CD4-positive, alpha-beta T cell (primary cell): ENCODE results near the gene ZNF367. TPM values are rescaled to one million over a fixed set of nuclear protein-coding genes. Genes with fewer than 3 reads are reported as not detected.

ENCODE experiments used
- ATAC-seq: fragments of 200-7000 bp; cut with Tn5 transposase; one replicate; pipeline ENCODE4 v1.10.0; 2022; ENCODE audit warnings: mild to moderate bottlenecking; ENCODE audit not compliant: poor library complexity
- CTCF ChIA-PET: fragments of 350-600 bp; sonication (Branson Sonifier 250); formaldehyde crosslinking; loops from one replicate; lab custom pipeline; 2021; ENCODE audit warnings: antibody characterized with exemption, inconsistent platforms; lab: Charles Lee
- POLR2A ChIA-PET: fragments of 350-600 bp; sonication (Branson Sonifier 250); formaldehyde crosslinking; loops from one replicate; lab custom pipeline; 2021; ENCODE audit warnings: antibody characterized with exemption, inconsistent platforms; lab: Charles Lee
- DNase-seq, 14 experiments: peaks; one replicate each; pipeline ENCODE4 v3.0.0-alpha.2; 2013 to 2020; ENCODE audit warnings: mixed read lengths in 2 of 14
- H3K27ac ChIP-seq, 2 donors: one replicate each; pipeline versions ENCODE4 v1.5.1 to v1.7.0; 2013; ENCODE audit warnings: low read length in 2 of 2, low read depth in 1 of 2, mild to moderate bottlenecking in 1 of 2
- H3K27me3 ChIP-seq, 2 experiments: 1 replicate in 1 of 2; 2 replicates in 1 of 2; pipeline versions ENCODE4 v1.6.1 to v1.7.0; 2013; ENCODE audit warnings: low read length in 2 of 2, control low read depth in 1 of 2, mild to moderate bottlenecking in 1 of 2, moderate library complexity in 1 of 2; ENCODE audit not compliant: insufficient read depth in 2 of 2, control insufficient read depth in 1 of 2
- H3K36me3 ChIP-seq: one replicate; pipeline ENCODE4 v1.6.1; 2013; ENCODE audit warnings: low read length, control low read depth; ENCODE audit not compliant: insufficient read depth
- H3K4me1 ChIP-seq: one replicate; pipeline ENCODE4 v1.6.1; 2013; ENCODE audit warnings: low read length, control low read depth; ENCODE audit not compliant: insufficient read depth
- H3K4me3 ChIP-seq: one replicate; pipeline ENCODE4 v1.5.1; 2013; ENCODE audit warnings: mild to moderate bottlenecking, low read length, moderate library complexity
- H3K9me3 ChIP-seq, 2 experiments: 1 replicate in 1 of 2; 2 replicates in 1 of 2; pipeline versions ENCODE4 v1.6.1 to v1.7.0; 2013; ENCODE audit warnings: low read length in 2 of 2, mild to moderate bottlenecking in 2 of 2, control low read depth in 1 of 2, moderate library complexity in 1 of 2; ENCODE audit not compliant: control insufficient read depth in 1 of 2, insufficient read depth in 1 of 2
- H3K27ac Mint-ChIP-seq: one replicate; pipeline ENCODE4 v1.8.0; 2020; ENCODE audit warnings: mixed read lengths
- H3K27me3 Mint-ChIP-seq: one replicate; pipeline ENCODE4 v1.8.0; 2021; ENCODE audit warnings: mixed read lengths
- H3K36me3 Mint-ChIP-seq: one replicate; pipeline ENCODE4 v1.8.0; 2021; ENCODE audit warnings: low read depth, mixed read lengths
- H3K4me1 Mint-ChIP-seq: one replicate; pipeline ENCODE4 v1.8.0; 2021; ENCODE audit warnings: low read depth, mixed read lengths
- H3K4me3 Mint-ChIP-seq: one replicate; pipeline ENCODE4 v1.8.0; 2020; ENCODE audit warnings: mild to moderate bottlenecking, mixed read lengths
- H3K9me3 Mint-ChIP-seq: one replicate; pipeline ENCODE4 v1.8.0; 2020; ENCODE audit warnings: mixed read lengths
- intact Hi-C, 2 experiments: fragments of 100-400 bp; cut with DNase I in 1 of 2; cut with micrococcal nuclease in 1 of 2; formaldehyde crosslinking; loops; one replicate each; pipeline versions ENCODE4 v1.15.1 to v1.9.0; 2023 to 2025; cut with DNase I, micrococcal nuclease
- total RNA-seq, 174 experiments: library from RNA in 2 of 174; stranded (reverse) in 2 of 174; gene quantifications; one replicate each; pipeline ENCODE4 v1.2.3 and lab custom pipeline; 2021 to 2026
- TF ChIP-seq, protein P1 (sequence below): fragments of 200-600 bp; IDR thresholded peaks from one replicate; pipeline ENCODE4 v1.8.0; 2022; ENCODE audit warnings: antibody characterized with exemption, mild to moderate bottlenecking

ZNF367 gene
- total RNA-seq, 2 experiments from 2014 or later: 6.5 to 6.7 TPM

DNA sequence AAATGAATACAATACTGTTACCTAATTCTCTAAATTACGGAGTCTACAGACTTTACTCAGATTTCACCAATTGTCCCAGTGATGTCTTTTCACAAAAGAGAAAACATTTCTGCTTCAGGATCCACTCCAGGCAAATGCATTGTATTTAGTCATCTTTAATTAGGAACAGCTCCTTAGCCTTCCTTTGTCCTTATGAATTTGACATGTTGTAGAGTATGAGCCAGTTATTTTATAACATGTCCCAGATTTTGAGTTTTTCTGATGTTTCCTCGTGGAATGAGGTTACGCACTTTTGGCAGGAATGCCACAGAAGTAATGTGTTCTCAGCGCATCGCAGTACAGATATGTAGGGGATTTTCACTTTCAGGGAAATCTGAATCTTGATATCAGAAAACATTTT is 42.3 kb upstream of the ZNF367 start:
- Histone ChIP-seq H3K36me3 (peaks cover 27% of the 10 kb centered on the region), H3K4me1 (no peaks in the 10 kb centered on the region), H3K9me3 (no peaks in the 10 kb centered on the region), H3K4me3 (no peak overlapping the region), H3K27ac (no peak overlapping the region), H3K27me3 (no peaks in the 10 kb centered on the region)
- no peaks in the 10 kb centered on the region for H3K9me3 Mint-ChIP-seq
- POLR2A ChIA-PET: interaction anchor here (0.6 kb wide), 1 partner anchor 950 kb away, joined by 3 read pairs; no protein-coding TSS in a partner anchor
- CTCF ChIA-PET: no interaction called here
- ATAC-seq: no peak
- no peak for DNase-seq
- intact Hi-C loops: no loop called here
- H3K4me3 Mint-ChIP-seq: no peak overlapping the region
- TF ChIP-seq, protein P1, sequence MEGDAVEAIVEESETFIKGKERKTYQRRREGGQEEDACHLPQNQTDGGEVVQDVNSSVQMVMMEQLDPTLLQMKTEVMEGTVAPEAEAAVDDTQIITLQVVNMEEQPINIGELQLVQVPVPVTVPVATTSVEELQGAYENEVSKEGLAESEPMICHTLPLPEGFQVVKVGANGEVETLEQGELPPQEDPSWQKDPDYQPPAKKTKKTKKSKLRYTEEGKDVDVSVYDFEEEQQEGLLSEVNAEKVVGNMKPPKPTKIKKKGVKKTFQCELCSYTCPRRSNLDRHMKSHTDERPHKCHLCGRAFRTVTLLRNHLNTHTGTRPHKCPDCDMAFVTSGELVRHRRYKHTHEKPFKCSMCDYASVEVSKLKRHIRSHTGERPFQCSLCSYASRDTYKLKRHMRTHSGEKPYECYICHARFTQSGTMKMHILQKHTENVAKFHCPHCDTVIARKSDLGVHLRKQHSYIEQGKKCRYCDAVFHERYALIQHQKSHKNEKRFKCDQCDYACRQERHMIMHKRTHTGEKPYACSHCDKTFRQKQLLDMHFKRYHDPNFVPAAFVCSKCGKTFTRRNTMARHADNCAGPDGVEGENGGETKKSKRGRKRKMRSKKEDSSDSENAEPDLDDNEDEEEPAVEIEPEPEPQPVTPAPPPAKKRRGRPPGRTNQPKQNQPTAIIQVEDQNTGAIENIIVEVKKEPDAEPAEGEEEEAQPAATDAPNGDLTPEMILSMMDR: no peak
- no peaks in the 10 kb centered on the region for H3K27me3 Mint-ChIP-seq
- H3K4me1 Mint-ChIP-seq: peaks cover 7% of the 10 kb centered on the region
- H3K36me3 Mint-ChIP-seq: peaks cover 58% of the 10 kb centered on the region
- no peak overlapping the region for H3K27ac Mint-ChIP-seq

DNA sequence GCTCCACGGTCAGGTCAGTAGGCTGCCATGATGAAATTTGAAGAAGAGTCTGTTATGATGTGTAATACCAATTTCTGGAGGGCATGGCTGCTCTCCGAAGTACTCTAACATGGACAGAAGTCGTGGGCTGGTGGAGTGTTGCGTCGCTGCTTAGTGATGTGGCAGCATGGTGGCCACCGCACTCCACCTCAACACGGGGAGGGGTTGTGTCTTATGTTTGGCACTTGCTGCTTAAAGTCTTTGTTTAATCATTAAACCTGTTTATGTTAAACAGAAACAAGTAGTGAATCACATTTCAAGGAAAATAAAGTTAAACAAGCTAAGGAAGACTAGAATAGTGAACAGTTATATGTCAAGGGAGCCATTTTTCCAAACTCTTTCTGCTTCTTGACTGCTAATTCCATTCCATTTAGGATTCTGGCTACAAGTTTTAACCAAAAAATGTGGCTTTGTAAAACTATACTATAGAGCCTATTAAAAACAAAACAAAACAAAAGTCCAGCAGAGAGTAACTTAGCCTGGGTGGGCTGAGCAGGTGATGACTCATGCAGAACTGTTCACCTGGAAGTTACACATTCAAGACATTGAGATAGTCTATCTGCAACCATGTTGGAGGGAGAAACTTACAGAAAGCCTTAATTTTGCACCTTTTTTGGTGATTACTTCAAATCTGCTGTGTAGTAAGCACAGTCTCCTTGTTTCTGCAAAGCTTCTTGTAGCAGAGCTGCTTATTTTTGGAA is 41.3 kb upstream of the ZNF367 start:
- Mint-ChIP-seq H3K4me3 (no peak overlapping the region), H3K27me3 (no peaks in the 10 kb centered on the region), H3K4me1 (peaks cover 7% of the 10 kb centered on the region), H3K27ac (no peak overlapping the region), H3K36me3 (peaks cover 50% of the 10 kb centered on the region), H3K9me3 (no peaks in the 10 kb centered on the region)
- Histone ChIP-seq H3K9me3 (no peaks in the 10 kb centered on the region), H3K4me1 (no peaks in the 10 kb centered on the region), H3K27me3 (no peaks in the 10 kb centered on the region), H3K36me3 (peaks cover 19% of the 10 kb centered on the region), H3K4me3 (no peak overlapping the region), H3K27ac (no peak overlapping the region)
- ChIA-PET POLR2A (no interaction called here), CTCF (interaction anchor here (0.5 to 1.4 kb wide), 2 partner anchors 17 to 59 kb away, joined by 3 to 4 read pairs; no protein-coding TSS in a partner anchor)
- TF ChIP-seq, protein P1: no peak
- ATAC-seq (no peak), DNase-seq (no peak)
- intact Hi-C loops: loop anchor here in 1 of 2 experiments (10.0 kb wide), 1 partner anchor 135 kb away; no protein-coding TSS in a partner anchor

DNA sequence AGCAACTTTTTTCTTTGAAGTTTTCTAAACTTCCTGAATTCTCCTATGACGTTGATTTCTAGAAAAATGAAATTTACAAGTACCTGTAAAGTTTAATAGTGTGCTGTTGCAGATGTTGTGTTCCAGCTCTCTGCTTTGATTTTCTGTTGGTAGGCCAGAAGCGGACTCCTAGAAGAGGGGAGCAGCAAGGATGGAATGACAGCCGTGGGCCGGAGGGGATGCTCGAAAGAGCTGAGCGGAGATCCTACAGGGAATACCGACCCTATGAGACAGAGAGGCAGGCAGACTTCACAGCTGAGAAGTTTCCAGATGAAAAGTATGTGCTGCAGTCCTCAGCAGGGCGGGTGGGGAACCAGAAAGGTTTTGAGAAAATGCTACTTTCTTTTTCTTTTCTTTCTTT is 40.1 kb upstream of the ZNF367 start:
- peaks cover 5% of the 10 kb centered on the region for H3K4me1 ChIP-seq
- ATAC-seq (no peak), DNase-seq (no peak)
- Mint-ChIP-seq H3K27me3 (no peaks in the 10 kb centered on the region), H3K4me1 (peaks cover 14% of the 10 kb centered on the region), H3K27ac (no peak overlapping the region), H3K36me3 (peaks cover 43% of the 10 kb centered on the region), H3K9me3 (no peaks in the 10 kb centered on the region), H3K4me3 (no peak overlapping the region)
- TF ChIP-seq, protein P1: no peak
- no peaks in the 10 kb centered on the region for H3K27me3 ChIP-seq
- no peak overlapping the region for H3K27ac ChIP-seq
- peaks cover 16% of the 10 kb centered on the region for H3K36me3 ChIP-seq
- H3K9me3 ChIP-seq: no peaks in the 10 kb centered on the region
- CTCF ChIA-PET: interaction anchor here (1.4 kb wide), 1 partner anchor 16 kb away, joined by 4 read pairs; no protein-coding TSS in a partner anchor
- H3K4me3 ChIP-seq: no peak overlapping the region
- intact Hi-C loops: loop anchor here in 1 of 2 experiments (10.0 kb wide), 1 partner anchor 133 kb away; no protein-coding TSS in a partner anchor
- POLR2A ChIA-PET: no interaction called here
